SKM-1 treated with dmso at 0.1 percent for 144 hours (cell line): Measurements from ENCODE around the gene CNN2.

ENCODE experiments used
- DNase-seq: peaks from one replicate; lab custom pipeline; 2025; ENCODE audit not compliant: unreplicated experiment; lab: John Stamatoyannopoulos, UW

Gene CNN2

DNA sequence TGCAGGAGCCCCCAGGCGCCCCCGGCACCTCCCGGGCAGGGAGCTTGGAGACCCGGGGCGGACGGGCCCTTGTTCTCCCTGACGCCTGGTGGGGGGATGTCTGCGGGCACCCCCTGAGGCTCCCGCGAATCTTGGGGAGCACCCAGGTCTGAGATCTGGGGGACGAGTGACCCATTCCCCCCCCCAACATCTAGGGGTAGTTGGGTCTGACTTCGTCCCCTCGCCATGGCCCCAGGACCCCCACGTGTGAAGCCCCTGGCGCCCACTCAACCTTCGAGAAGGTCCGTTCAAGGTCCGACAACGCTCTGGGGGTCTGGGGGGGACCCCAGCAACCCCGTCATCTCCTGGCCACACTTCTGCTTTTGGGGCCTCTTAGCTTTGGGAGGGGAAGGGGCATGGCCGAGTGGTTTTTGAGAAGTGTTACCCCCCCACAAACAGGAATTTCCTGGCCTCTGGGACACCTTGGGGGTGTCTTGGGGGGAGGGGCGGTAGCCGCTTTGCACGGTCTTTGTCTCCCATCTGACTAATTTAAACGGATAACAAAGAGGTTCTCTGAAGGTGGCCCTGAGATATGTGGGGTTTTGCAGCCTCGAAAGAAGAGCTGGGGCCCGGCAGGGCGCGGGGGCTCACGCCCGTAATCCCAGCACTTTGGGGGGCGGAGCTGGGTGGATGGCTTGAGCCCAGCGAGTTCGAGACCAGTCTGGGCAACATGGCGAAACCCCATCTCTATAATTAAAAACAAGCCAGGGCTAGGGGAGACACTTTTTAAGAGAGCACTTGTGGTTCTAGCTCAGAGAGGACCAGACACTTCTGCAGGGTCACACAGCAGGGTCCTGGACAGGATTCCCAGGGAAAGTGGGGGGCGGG lies 608 bp downstream of the CNN2 start:
- peak; percentile 32 for DNase-seq

DNA sequence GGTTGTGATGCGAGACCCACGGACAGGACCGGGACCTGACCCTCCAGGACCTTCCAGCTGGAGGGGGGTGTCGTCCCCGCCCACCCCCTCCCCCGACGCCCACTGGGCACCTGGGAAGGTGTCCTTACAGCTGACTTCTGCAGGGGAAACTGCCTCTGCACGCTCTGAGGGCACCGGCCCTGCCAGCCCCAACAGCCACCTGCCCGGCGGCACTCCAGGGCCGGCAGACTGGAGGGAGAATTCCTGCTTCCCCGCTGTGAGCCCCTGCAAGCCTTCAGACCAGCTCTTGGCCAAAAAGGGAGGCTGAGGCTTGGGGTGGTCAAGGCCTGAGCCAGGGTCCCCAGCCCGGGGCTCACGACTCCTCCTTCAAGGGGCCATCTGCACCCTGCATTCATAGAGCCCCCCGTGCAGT lies 1.2 kb downstream of the CNN2 start:
- no peak for DNase-seq

DNA sequence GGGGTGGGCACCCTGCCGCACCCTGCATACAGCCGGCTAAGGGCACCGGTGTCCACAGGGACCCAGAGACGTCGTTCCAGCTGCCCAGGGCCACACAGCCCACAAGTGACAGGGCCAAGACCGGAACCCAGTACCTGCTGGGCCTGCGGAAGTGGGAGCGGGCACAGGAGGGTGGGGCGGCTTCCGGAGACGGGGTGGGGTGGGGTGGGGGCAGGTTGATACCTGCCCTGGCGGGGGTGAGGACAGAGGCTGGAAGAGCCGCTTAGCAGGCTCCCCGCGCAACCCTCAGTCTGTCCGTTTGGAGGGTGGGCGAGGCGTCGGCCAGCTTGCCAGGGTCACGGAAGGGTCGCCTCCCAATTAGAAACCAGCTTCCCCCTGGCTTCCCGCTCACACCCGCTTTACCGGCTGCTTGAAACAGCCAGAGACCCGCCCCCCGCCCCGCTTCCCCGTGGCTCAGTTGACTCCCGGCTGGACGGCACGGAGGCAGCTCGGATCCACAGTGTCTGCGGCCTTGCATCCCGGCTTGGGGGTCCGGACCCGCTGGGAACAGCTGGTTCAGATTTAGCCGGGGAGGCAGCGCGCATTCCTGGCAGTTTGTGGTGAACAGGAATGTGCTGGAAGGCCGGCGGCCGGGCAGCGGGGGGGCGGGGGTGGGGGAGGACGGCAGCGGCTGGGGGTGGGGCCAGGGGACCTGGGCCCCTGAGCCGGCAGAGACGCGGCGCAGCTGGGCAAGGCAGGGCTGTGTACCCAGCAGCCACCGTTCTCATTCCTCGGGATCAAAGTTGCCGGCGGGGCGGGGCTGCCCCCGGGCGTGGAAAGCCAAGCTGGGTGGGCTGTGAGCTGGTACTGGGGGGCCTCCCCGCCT lies 1.9 kb downstream of the CNN2 start:
- DNase-seq: peak; percentile 79

DNA sequence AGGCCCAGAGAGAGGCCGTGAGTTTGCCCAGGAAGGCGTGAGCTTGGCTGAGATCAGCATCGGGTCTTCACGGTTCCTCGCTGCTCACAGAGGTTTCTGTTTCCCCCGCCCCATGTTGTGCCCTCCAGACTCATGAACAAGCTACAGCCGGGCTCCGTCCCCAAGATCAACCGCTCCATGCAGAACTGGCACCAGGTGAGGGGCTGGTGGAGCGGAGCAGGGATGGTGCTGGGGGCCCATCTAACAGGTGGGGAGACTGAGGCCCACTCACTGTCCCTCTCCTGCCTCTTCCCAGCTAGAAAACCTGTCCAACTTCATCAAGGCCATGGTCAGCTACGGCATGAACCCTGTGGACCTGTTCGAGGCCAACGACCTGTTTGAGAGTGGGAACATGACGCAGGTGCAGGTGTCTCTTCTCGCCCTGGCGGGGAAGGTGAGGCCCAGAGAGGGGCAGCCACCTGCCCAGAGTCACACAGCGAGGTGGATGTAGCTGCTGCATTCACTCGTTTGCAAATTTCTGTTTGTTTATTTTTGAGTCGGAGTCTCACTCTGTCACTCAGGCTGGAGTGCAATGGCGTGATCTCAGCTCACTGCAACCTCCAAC lies 6.0 kb downstream of the CNN2 start:
- no peak for DNase-seq

DNA sequence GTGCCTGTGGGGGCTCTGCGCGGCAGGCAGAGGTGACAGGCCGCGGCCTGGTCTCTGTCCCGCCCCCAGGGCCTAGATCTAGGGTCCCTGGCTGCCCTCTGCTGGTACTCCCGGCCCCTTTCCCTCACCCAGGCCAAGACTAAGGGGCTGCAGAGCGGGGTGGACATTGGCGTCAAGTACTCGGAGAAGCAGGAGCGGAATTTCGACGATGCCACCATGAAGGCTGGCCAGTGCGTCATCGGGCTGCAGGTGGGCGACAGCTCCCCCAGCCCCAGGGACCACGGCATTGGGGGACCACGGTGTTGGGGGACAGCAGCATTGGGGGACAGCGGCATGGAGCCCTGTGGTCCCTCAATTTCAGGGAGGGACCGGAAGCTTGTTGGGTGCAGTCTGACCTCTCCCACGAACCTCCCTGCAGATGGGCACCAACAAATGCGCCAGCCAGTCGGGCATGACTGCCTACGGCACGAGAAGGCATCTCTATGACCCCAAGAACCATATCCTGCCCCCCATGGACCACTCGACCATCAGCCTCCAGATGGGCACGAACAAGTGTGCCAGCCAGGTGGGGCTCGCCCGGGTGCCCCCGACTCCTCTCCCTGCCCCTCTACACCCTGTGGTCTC lies 9.7 kb downstream of the CNN2 start:
- no peak for DNase-seq

DNA sequence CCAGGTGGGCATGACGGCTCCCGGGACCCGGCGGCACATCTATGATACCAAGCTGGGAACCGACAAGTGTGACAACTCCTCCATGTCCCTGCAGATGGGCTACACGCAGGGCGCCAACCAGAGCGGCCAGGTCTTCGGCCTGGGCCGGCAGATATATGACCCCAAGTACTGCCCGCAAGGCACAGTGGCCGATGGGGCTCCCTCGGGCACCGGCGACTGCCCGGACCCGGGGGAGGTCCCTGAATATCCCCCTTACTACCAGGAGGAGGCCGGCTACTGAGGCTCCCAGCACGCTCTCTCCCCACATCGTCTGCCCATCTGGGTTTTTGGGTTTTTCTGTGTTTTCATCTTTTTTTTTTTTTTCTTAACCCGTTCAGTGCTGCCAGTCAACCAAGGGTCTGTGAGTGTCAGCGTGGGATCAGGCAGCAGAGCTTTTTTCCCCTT lies 11.2 kb downstream of the CNN2 start:
- no peak for DNase-seq

DNA sequence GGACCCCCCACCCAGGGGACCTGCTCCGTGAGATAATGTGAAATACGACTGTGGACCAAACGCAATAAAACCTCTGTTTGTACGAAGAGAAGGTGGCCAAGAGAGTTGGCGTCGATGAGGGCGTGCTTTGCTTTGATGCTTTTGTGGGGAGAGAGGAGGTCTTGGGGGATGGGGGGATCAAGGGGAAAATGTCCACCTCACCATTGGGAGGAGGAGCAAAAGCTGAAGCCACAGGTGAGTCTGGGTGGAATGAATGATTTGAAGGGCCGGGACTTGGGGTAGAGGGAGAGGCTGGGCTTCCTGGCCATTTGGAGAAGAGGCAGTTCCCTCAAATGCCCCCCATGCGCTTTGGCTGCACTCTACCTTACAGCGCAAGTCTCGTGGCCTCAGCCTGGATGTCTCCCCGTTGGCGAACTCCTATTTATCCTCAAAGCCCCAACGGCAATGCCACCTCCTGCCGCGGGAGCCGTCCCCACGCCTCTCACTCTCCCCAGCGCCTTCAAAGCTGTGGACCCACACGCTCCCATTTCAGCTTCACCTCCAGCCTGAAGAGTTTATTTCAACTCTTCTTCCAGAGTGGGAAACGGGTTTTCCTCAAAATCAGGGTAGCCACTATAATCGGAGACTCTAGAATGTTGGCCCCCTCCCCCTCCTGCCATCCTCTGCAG lies 12.7 kb downstream of the CNN2 start:
- DNase-seq: no peak

DNA sequence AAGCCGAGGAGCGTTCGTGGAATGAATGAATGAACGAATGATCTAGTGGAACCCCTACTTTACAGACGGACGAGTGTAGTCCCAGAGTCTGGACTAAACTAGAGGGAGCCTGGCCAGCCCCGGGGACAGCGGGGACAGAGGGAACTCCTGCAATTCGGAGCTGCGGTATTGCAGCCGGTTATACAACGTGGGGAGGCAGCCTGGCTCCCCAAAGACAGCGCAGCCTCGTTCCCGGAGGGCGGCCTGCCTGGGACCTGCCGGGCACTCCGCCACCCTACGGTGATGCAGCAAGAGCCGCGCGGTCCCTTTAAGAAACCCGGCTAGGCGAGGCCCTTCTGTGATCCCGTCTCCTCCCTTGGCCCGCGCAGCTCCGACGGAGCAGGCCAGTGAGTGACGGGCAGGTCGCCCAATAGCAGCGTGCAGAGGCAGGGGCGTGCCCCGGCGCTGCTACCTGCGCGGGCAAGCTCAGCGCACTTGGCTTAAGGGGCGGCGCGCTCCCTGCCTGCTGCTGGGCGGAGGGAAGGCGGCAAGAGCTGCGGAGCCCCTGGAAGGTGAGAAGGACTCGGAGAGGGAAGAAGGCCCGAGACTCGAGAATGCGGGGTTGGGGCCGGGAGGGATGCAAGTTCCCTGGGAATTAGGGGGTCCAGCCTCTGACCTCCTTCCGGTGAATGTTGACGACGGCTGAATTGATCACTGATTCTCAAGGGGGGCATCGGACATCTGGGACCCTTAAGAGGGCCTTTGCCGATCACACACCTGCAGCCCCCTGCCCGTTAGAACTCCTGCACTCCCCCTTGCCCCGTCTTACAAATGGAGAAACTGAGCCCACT lies 13.5 kb downstream of the CNN2 start, which contains the start of gene ABCA7:
ABCA7 (plus strand) TSS at position 462 of the 830 bp plus-strand sequence. CDS start 1,255 bp downstream, outside the sequence.
- DNase-seq: peak; percentile 93

DNA sequence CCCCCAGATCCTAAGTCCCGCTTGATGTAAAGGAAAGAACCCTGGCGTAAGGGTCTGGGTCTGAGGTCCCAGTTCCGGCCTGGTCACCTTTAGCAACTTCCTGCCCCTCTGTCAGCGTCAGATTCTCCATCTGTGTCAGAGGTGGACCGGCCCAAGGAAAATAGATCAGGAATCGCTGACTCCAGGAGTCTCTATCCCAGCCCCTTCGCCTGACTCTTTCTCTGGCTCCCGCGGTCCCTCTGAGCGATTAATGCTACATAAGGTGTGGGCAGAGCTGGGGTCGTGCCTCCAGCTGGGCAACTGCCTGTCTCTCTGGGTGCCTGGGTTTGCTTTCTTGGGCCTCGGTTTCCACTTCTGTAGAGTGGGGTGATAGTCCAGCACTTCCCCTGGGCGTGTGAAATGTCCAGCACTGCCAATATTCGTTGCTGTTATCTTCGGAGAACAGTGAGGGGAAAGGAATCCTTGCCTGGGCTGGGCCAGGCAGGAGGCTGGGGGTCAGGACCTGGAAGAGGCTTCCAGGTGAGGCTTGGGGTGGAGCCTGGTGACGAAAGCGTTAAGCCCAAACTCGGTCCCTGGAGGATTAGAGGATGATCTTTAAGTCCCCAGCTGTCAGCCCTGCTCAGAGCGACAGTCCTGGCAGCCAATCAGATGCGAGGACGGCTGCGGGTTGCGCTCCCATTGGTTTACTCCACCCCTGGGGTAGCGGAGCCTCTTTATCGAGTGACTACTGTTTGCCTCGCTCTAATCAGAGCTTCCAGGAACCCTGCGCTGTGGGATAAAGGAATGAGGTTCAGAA lies 14.3 kb downstream of the CNN2 start:
- DNase-seq: peak; percentile 60

DNA sequence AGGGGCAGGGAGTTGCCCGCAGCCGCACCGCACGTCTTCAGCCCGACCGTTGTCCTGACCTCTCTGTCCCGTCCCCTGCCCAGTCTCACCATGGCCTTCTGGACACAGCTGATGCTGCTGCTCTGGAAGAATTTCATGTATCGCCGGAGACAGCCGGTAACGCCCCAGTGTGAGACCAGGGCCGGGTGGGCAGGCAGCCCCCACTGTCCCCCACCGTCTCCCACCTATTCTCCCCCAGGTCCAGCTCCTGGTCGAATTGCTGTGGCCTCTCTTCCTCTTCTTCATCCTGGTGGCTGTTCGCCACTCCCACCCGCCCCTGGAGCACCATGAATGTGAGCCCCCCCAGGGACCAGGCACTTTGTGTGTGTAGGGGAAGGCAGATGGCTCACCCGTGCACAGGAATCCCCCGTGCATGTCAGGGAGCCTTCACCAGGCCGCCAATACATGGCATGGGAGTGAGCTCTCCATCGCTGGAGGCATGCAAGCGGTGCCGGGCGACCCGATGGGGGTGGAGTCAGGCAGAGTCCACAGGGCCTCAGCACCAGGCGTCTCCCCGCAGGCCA lies 14.9 kb downstream of the CNN2 start:
- no peak for DNase-seq

DNA sequence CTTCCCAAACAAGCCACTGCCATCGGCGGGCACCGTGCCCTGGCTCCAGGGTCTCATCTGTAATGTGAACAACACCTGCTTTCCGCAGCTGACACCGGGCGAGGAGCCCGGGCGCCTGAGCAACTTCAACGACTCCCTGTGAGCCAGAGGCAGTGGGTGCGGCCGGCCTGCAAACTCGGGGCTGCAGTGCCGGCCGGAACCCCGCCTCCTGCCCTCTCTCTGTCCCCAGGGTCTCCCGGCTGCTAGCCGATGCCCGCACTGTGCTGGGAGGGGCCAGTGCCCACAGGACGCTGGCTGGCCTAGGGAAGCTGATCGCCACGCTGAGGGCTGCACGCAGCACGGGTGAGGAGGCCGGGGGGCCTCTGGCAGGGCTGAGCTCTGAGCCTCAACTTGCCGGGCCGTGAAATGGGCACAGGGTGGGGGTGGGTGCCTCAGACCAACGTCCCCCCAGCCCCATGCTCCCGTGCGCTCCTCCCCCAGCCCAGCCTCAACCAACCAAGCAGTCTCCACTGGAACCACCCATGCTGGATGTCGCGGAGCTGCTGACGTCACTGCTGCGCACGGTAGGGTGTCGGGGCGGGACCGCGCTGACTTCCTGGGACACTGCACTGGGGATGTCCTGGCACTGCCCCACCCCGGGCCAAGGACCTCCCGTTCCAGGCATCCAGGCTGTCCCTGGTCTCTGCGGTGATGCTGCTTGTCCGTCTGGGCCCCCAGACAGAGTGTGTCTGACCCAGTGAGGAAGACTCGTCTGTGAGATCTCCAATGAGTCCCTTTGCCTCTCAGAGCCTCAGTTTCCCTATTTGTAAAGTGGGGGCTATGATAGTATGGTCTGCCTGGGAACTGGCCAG lies 15.7 kb downstream of the CNN2 start:
- DNase-seq: no peak

DNA sequence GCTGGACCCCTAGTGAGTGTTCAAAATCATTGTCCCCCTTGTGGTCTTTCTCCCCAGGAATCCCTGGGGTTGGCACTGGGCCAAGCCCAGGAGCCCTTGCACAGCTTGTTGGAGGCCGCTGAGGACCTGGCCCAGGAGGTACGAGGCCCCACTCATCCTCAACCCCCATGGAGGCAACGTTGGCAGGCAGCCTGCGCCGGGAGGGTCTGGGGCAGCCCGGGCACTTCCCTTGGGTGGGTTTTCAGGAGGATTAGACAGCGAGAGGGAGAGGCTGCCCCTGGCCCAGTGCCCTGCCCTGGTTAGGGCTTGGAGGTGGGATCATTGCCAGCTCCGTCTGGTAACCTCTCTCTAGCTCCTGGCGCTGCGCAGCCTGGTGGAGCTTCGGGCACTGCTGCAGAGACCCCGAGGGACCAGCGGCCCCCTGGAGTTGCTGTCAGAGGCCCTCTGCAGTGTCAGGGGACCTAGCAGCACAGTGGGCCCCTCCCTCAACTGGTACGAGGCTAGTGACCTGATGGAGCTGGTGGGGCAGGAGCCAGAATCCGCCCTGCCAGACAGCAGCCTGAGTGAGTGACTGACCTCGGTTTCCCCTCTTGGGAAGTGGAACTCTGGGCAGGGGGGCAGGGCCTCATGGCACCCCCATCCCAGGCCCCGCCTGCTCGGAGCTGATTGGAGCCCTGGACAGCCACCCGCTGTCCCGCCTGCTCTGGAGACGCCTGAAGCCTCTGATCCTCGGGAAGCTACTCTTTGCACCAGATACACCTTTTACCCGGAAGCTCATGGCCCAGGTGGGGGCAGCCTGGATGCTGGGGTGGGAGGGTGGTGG lies 16.5 kb downstream of the CNN2 start:
- no peak for DNase-seq

DNA sequence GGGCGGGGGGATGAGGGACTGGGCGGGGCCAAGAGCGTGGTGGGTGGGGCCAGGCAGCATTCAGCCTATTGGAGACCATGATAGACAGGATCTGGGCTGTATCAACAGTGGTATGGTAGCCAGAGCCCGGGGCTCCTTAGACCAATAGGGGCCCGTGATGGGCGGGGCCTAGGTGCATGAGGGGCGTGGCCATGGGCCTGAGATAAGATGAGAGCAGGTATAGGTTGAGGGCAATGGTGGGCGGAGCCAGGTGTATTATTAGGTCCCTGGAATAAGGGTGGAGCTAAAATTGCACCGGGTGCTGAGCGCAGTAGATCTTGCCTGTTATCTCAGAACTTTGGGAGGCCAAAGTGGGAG lies 18.8 kb downstream of the CNN2 start:
- DNase-seq: peak; percentile 78

DNA sequence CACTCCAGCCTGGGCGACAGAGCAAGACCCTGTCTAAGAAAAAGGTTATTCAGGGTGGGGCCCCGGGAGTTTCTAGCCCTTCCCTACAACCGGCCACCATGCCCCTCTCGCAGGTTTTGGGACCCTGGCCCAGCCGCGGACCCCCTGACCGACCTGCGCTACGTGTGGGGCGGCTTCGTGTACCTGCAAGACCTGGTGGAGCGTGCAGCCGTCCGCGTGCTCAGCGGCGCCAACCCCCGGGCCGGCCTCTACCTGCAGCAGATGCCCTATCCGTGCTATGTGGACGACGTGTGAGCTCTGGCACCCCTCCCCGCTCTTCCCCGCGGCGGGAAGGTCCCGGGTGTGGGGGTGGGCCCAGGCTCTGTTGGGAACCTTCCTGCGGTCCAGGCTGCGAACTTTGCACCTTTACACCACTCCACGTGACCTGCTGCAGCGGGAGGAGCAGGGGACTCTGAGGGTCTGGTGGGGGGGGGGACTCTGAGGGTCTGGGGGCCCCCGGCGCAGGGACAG lies 19.8 kb downstream of the CNN2 start:
- DNase-seq: no peak

DNA sequence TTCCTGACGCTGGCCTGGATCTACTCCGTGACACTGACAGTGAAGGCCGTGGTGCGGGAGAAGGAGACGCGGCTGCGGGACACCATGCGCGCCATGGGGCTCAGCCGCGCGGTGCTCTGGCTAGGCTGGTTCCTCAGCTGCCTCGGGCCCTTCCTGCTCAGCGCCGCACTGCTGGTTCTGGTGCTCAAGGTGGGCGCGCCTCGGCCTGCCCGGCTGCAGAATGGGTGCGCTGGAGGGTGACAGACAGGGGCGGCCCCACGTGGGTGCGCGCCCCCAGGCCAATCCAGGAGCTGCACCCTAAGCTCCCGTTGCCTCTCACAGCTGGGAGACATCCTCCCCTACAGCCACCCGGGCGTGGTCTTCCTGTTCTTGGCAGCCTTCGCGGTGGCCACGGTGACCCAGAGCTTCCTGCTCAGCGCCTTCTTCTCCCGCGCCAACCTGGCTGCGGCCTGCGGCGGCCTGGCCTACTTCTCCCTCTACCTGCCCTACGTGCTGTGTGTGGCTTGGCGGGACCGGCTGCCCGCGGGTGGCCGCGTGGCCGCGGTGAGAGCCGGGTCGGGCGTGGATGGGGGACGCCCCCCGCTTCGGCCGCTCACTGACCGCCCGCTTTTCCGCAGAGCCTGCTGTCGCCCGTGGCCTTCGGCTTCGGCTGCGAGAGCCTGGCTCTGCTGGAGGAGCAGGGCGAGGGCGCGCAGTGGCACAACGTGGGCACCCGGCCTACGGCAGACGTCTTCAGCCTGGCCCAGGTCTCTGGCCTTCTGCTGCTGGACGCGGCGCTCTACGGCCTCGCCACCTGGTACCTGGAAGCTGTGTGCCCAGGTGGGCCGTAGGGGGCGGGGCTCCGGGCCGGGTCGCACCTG lies 20.7 kb downstream of the CNN2 start:
- no peak for DNase-seq

DNA sequence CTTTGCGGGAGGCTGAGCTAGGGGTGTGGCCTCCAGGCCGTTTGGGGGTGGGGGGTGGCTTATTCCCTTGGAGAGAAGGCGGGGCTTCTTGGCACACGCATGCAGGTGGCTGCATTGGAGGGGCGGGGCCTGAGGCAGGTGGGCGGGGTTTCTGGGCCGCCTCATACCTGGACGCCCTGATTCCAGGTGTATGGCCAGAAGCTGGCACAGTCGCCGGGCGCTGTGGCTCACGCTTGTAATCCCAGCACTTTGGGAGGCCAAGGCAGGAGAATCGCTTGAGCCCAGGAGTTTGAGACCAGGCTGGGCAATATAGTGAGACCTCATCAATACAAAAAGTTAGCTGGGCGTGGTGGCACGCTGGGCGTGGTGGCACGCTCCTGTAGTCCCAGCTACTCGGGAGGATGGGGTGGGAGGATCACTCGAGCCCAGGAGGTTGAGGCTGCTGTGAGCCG lies 21.3 kb downstream of the CNN2 start:
- no peak for DNase-seq
